GM10248 (cell line): ENCODE data around the gene MTCL1.

Source experiments
- CTCF ChIA-PET: fragments of 300-600 bp; sonication (Branson Sonifier 250); formaldehyde crosslinking; extraction: SDS; loops from one replicate; lab custom pipeline; 2021; ENCODE audit warnings: antibody characterized with exemption; lab: Yijun Ruan, JAX
- POLR2A ChIA-PET: fragments of 350-650 bp; sonication (Branson Sonifier 250); formaldehyde crosslinking; extraction: SDS; loops from one replicate; lab custom pipeline; 2020; ENCODE audit warnings: antibody characterized with exemption; lab: Yijun Ruan, JAX
- DNase-seq: peaks from one replicate; pipeline ENCODE4 v3.0.0; 2012; ENCODE audit errors: extremely low spot score
- TF ChIP-seq, protein P1 (sequence below): IDR thresholded peaks from 2 replicates; pipeline ENCODE4 v1.5.1; 2012; ENCODE audit warnings: mild to moderate bottlenecking, low read depth; ENCODE audit errors: extremely low read depth, missing control alignments, control extremely low read depth

Gene MTCL1

DNA sequence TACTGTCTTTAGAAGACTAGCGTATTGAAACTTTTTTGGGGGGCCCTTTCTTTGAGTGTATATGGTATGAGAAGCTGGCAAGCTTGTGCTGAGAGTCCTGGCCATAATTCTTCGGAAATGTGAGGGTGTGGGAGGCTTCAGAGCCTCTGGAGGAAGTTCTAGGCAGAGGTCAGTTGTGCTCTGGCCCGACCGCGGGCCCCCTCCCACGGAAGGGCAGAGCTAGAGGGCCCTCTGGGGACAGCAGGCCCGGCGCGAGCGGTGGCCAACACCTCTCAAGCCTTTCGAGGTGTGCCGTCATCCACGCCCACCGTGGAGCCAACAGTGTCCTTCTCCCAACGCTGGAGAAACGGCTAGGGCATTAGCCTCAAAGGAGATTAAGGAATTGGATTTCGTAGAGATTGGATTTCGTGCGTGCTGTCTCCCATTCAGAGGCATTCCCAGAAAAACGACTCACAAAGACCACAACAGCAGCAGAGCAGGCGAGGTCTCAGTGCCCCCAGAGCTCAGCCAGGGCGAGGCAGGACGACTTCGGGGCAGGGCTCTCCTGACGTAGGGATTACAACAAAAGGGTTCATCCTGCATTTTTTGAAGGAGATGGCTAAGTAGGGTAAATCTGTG is 2.2 kb upstream of the MTCL1 start:
- POLR2A ChIA-PET: no interaction called here
- CTCF ChIA-PET: interaction anchor here (0.8 to 1.5 kb wide), 3 partner anchors 59 to 285 kb away, joined by 3 to 7 read pairs (median 5); no protein-coding TSS in a partner anchor
- no peak for DNase-seq
- TF ChIP-seq, protein P1, sequence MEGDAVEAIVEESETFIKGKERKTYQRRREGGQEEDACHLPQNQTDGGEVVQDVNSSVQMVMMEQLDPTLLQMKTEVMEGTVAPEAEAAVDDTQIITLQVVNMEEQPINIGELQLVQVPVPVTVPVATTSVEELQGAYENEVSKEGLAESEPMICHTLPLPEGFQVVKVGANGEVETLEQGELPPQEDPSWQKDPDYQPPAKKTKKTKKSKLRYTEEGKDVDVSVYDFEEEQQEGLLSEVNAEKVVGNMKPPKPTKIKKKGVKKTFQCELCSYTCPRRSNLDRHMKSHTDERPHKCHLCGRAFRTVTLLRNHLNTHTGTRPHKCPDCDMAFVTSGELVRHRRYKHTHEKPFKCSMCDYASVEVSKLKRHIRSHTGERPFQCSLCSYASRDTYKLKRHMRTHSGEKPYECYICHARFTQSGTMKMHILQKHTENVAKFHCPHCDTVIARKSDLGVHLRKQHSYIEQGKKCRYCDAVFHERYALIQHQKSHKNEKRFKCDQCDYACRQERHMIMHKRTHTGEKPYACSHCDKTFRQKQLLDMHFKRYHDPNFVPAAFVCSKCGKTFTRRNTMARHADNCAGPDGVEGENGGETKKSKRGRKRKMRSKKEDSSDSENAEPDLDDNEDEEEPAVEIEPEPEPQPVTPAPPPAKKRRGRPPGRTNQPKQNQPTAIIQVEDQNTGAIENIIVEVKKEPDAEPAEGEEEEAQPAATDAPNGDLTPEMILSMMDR: no peak

DNA sequence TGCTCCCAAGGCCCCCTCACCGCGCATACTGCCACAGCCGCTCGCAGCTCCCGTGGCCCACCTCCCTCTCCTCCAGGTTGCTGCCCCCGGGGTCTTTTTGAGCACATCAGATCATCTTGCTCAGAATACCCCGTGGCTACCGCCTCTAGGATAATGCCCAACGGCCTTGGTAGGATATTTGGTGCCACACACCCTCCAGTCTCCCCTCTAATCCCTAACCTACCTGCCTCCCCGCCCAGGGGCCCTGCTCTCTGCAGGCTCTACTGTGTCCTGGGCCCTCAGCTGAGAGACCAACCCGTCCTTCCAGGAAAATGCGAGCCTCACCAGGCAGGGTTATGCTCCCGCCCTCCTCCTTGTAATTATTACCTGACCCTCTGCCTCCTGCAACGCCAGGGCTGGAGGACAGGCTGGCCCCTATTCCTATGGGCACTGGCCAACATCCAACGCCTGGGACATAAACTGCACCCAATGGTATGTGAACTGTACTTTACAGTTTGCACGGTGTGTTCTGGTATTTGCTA is 1.5 kb upstream of the MTCL1 start:
- ChIA-PET CTCF (interaction anchor here (0.6 to 1.5 kb wide), 5 partner anchors 8 to 969 kb away, joined by 3 to 7 read pairs (median 5); no protein-coding TSS in a partner anchor), POLR2A (no interaction called here)
- no peak for DNase-seq
- TF ChIP-seq, protein P1: no peak

- DNase-seq: peak; percentile 96
- POLR2A ChIA-PET: no interaction called here
- CTCF ChIA-PET: interaction anchor here (0.6 to 1.3 kb wide), 3 partner anchors 9 to 968 kb away, joined by 3 to 6 read pairs (median 3); no protein-coding TSS in a partner anchor
- TF ChIP-seq, protein P1: no peak
Observed at GRCh38 chr18:8704361-8705237, 757 bp upstream of the MTCL1 start.

DNA sequence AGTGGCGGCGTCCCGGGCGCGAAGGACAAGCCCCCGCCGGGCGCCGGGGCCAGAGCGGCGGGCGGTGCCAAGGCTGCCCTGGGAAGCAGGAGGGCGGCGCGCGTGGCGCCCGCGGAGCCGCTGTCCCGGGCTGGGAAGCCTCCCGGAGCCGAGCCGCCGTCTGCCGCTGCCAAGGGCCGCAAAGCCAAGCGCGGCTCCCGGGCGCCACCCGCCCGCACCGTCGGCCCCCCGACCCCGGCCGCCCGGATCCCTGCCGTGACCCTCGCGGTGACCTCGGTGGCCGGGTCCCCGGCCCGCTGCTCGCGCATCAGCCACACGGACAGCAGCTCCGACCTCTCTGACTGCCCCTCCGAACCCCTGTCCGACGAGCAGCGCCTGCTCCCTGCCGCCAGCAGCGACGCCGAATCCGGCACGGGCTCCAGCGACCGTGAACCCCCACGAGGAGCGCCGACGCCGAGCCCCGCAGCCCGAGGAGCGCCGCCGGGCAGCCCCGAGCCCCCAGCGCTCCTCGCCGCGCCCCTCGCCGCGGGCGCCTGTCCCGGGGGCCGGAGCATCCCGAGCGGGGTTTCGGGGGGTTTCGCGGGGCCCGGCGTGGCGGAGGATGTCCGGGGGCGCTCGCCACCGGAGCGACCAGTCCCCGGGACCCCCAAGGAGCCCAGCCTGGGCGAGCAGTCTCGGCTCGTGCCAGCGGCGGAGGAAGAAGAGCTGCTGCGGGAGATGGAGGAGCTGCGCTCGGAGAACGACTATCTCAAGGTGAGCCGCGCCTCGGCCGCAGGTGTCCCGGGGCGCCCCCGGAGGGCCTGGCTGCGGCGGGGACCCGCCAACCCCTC is 820 bp downstream of the MTCL1 start:
- no peak for DNase-seq
- ChIA-PET POLR2A (no interaction called here), CTCF (interaction anchor here (1.8 kb wide), 1 partner anchor 10 kb away, joined by 11 read pairs; no protein-coding TSS in a partner anchor)
- TF ChIP-seq, protein P1: no peak

GRCh38 chr18:8706791-8707555 is 1.6 kb downstream of the MTCL1 start:
- no peak for DNase-seq
- ChIA-PET POLR2A (no interaction called here), CTCF (interaction anchor here (1.2 to 1.8 kb wide), 2 partner anchors 10 to 11 kb away, joined by 3 to 11 read pairs; no protein-coding TSS in a partner anchor)
- TF ChIP-seq, protein P1: no peak
